ENCODE data around the gene PSMD1.
"Not testable (repeated sequence)": the region's sequence is repeated elsewhere in the genome, so short reads cannot be mapped to it uniquely, and the experiment has no call there.

Gene PSMD1

GRCh38 chr2:231069379-231070054, 12.8 kb downstream of the PSMD1 start:
- no peak for DNase-seq (ENCODE audit: low spot score)
- no peak overlapping the region for H3K27ac ChIP-seq
- H3K4me3 ChIP-seq: no peak overlapping the region
- TF ChIP-seq, protein P1, sequence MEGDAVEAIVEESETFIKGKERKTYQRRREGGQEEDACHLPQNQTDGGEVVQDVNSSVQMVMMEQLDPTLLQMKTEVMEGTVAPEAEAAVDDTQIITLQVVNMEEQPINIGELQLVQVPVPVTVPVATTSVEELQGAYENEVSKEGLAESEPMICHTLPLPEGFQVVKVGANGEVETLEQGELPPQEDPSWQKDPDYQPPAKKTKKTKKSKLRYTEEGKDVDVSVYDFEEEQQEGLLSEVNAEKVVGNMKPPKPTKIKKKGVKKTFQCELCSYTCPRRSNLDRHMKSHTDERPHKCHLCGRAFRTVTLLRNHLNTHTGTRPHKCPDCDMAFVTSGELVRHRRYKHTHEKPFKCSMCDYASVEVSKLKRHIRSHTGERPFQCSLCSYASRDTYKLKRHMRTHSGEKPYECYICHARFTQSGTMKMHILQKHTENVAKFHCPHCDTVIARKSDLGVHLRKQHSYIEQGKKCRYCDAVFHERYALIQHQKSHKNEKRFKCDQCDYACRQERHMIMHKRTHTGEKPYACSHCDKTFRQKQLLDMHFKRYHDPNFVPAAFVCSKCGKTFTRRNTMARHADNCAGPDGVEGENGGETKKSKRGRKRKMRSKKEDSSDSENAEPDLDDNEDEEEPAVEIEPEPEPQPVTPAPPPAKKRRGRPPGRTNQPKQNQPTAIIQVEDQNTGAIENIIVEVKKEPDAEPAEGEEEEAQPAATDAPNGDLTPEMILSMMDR (IDR thresholded peaks at IDR 0.05): no peak

- Histone ChIP-seq H3K4me3 (no peak overlapping the region), H3K27ac (no peak overlapping the region)
- TF ChIP-seq, protein P1 (IDR thresholded peaks at IDR 0.05): no peak
- DNase-seq (ENCODE audit: low spot score): no peak
Measured at GRCh38 chr2:231084565-231084964, 27.9 kb downstream of the PSMD1 start.

DNA sequence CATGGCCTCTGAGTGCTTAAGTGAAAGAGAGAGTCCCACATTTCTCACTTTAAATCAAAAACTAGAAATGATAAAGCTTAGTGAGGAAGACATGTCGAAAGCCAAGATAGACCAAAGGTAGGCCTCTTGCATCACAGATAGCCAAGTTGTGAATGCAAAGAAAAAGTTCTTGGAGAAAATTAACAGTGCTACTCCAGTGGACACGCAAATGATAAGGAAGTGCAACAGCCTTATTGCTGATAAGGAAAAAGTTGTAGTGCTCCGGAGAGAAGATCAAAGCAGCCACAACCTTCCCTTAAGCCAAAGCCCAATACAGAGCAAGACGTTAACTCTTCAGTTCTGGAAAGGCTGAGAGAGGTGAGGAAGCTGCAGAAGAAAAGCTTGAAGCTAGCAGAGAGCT, 32.1 kb downstream of the PSMD1 start:
- TF ChIP-seq, protein P1 (IDR thresholded peaks at IDR 0.05): no peak
- Histone ChIP-seq H3K27ac (no peak overlapping the region), H3K4me3 (no peak overlapping the region)
- DNase-seq (ENCODE audit: low spot score): no peak

DNA sequence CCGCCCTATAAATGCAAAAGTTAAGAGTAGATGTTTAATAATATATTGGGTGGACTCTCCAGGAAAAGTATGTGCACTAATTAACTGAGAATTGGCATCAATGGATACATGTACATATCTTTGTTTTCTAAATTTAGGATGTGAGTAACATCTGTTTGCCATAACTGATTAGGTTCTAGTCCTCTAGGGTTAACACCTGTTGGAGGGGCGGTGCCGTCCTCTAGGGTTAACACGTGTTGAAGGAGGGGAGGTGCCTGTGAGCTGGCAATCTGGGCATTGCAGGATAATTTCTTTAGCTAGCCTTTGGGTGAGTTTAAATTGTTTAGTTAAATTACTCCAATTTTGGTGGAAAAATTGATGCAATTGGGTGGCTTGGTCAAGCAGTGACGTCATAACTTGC, 37.3 kb downstream of the PSMD1 start:
- Histone ChIP-seq H3K4me3 (no peak overlapping the region), H3K27ac (no peak overlapping the region)
- DNase-seq (ENCODE audit: low spot score): no peak
- TF ChIP-seq, protein P1 (IDR thresholded peaks at IDR 0.05): no peak

GRCh38 chr2:231094736-231095346, 38.2 kb downstream of the PSMD1 start:
- TF ChIP-seq, protein P1 (IDR thresholded peaks at IDR 0.05): no peak
- no peak overlapping the region for H3K4me3 ChIP-seq
- H3K27ac ChIP-seq: no peak overlapping the region
- DNase-seq (ENCODE audit: low spot score): no peak

GRCh38 chr2:231099918-231100317, 43.3 kb downstream of the PSMD1 start:
- no peak for DNase-seq (ENCODE audit: low spot score)
- Histone ChIP-seq H3K27ac (no peak overlapping the region), H3K4me3 (no peak overlapping the region)
- TF ChIP-seq, protein P1 (IDR thresholded peaks at IDR 0.05): no peak

GRCh38 chr2:231100321-231100720, 43.7 kb downstream of the PSMD1 start:
- not testable (repeated sequence) for H3K4me3 ChIP-seq; H3K27ac ChIP-seq; DNase-seq (ENCODE audit: low spot score)
